ENCODE measurements around the gene CD180.

The CD180 gene

GRCh38 chr5:67161767-67162166, 34.8 kb downstream of the CD180 start:
- TF ChIP-seq EZH2 (IDR thresholded peaks at IDR 0.05; ENCODE audit: borderline replicate concordance, low read length) (no peak), CTCF (IDR thresholded peaks at IDR 0.05; ENCODE audit: low read length) (no peak)
- no peaks in the 10 kb centered on the region for H3K79me2 ChIP-seq (ENCODE audit: insufficient read depth, low read length)

GRCh38 chr5:67160985-67161384, 35.6 kb downstream of the CD180 start:
- H3K4me2 ChIP-seq (ENCODE audit: low read length), result no peak overlapping the region
- H3K9me3 ChIP-seq (ENCODE audit: low read length), result no peaks in the 10 kb centered on the region
- H2AFZ ChIP-seq (ENCODE audit: low read length), result no peak overlapping the region
- no peaks in the 10 kb centered on the region for H3F3A ChIP-seq (ENCODE audit: insufficient read depth, low read length)
- H4K20me1 ChIP-seq (ENCODE audit: insufficient read depth, low read length), result no peaks in the 10 kb centered on the region
- H3K9me2 ChIP-seq (ENCODE audit: low read depth, low read length), result no peaks in the 10 kb centered on the region
- H3K4me1 ChIP-seq (ENCODE audit: insufficient read depth, low read length, severe bottlenecking), result peaks cover 10% of the 10 kb centered on the region
- H3K36me3 ChIP-seq (ENCODE audit: insufficient read depth, low read length), result no peaks in the 10 kb centered on the region
- no peak for TF ChIP-seq EZH2 (IDR thresholded peaks at IDR 0.05; ENCODE audit: borderline replicate concordance, low read length)
- TF ChIP-seq CTCF (IDR thresholded peaks at IDR 0.05; ENCODE audit: low read length), result no peak
- H3K9ac ChIP-seq (ENCODE audit: low read length), result no peak overlapping the region
- no peaks in the 10 kb centered on the region for H3K27me3 ChIP-seq (ENCODE audit: insufficient read depth, low read length)
- H3K79me2 ChIP-seq (ENCODE audit: insufficient read depth, low read length), result no peaks in the 10 kb centered on the region
- no peak overlapping the region for H3K4me3 ChIP-seq (ENCODE audit: low read depth, low read length, poor library complexity, severe bottlenecking)
- H3K27ac ChIP-seq (ENCODE audit: low read depth, low read length, poor library complexity, severe bottlenecking), result no peak overlapping the region

More at GRCh38 chr5:67161767-67162166, 34.8 kb downstream of the CD180 start:
- no peak overlapping the region for H3K4me3 ChIP-seq (ENCODE audit: low read depth, low read length, poor library complexity, severe bottlenecking)
- no peak overlapping the region for H3K27ac ChIP-seq (ENCODE audit: low read depth, low read length, poor library complexity, severe bottlenecking)
- no peak overlapping the region for H3K9ac ChIP-seq (ENCODE audit: low read length)
- no peaks in the 10 kb centered on the region for H3K27me3 ChIP-seq (ENCODE audit: insufficient read depth, low read length)
- no peak overlapping the region for H2AFZ ChIP-seq (ENCODE audit: low read length)
- no peaks in the 10 kb centered on the region for H3K9me2 ChIP-seq (ENCODE audit: low read depth, low read length)
- H3K9me3 ChIP-seq (ENCODE audit: low read length), result no peaks in the 10 kb centered on the region
- H3F3A ChIP-seq (ENCODE audit: insufficient read depth, low read length), result no peaks in the 10 kb centered on the region
- H3K4me1 ChIP-seq (ENCODE audit: insufficient read depth, low read length, severe bottlenecking), result peaks cover 18% of the 10 kb centered on the region
- no peak overlapping the region for H3K4me2 ChIP-seq (ENCODE audit: low read length)
- H4K20me1 ChIP-seq (ENCODE audit: insufficient read depth, low read length), result no peaks in the 10 kb centered on the region
- no peaks in the 10 kb centered on the region for H3K36me3 ChIP-seq (ENCODE audit: insufficient read depth, low read length)

- Histone ChIP-seq H3K9ac (ENCODE audit: low read length) (no peak overlapping the region), H3K27ac (ENCODE audit: low read depth, low read length, poor library complexity, severe bottlenecking) (no peak overlapping the region), H3K4me3 (ENCODE audit: low read depth, low read length, poor library complexity, severe bottlenecking) (no peak overlapping the region), H3K9me2 (ENCODE audit: low read depth, low read length) (no peaks in the 10 kb centered on the region), H3K79me2 (ENCODE audit: insufficient read depth, low read length) (no peaks in the 10 kb centered on the region), H3F3A (ENCODE audit: insufficient read depth, low read length) (no peaks in the 10 kb centered on the region), H2AFZ (ENCODE audit: low read length) (no peak overlapping the region), H3K36me3 (ENCODE audit: insufficient read depth, low read length) (no peaks in the 10 kb centered on the region), H3K27me3 (ENCODE audit: insufficient read depth, low read length) (no peaks in the 10 kb centered on the region), H3K4me2 (ENCODE audit: low read length) (no peak overlapping the region), H3K9me3 (ENCODE audit: low read length) (no peaks in the 10 kb centered on the region), H4K20me1 (ENCODE audit: insufficient read depth, low read length) (no peaks in the 10 kb centered on the region), H3K4me1 (ENCODE audit: insufficient read depth, low read length, severe bottlenecking) (peaks cover 3% of the 10 kb centered on the region)
- TF ChIP-seq CTCF (IDR thresholded peaks at IDR 0.05; ENCODE audit: low read length) (no peak), EZH2 (IDR thresholded peaks at IDR 0.05; ENCODE audit: borderline replicate concordance, low read length) (no peak)
Observed at GRCh38 chr5:67160272-67160671, 36.3 kb downstream of the CD180 start.
